TTC549 (cell line): ENCODE measurements around the gene DHRS7.

ENCODE experiments used
- FAIRE-seq: peaks from 2 replicates; lab custom pipeline; 2012; peaks lifted over from hg19 to GRCh38; lab: Jason Lieb, UNC

Gene DHRS7

GRCh38 chr14:60164712-60165546 is at the start of gene DHRS7:
TSS of gene DHRS7 (minus strand) at chr14:60165398. CDS start at chr14:60165309, 89 bp downstream.
- no peak for FAIRE-seq

- no peak for FAIRE-seq
Observed at GRCh38 chr14:60214415-60215126, 49.4 kb upstream of the DHRS7 start.

- no peak for FAIRE-seq
Observed at GRCh38 chr14:60214003-60214402, 48.8 kb upstream of the DHRS7 start.

GRCh38 chr14:60212503-60213371 is 47.5 kb upstream of the DHRS7 start:
- no peak for FAIRE-seq

GRCh38 chr14:60211153-60211552 is 46.0 kb upstream of the DHRS7 start:
- FAIRE-seq: no peak

GRCh38 chr14:60210703-60211102 is 45.5 kb upstream of the DHRS7 start:
- FAIRE-seq: no peak

GRCh38 chr14:60206837-60207533 is 41.8 kb upstream of the DHRS7 start:
- no peak for FAIRE-seq

GRCh38 chr14:60206249-60206670 is 41.1 kb upstream of the DHRS7 start:
- no peak for FAIRE-seq

GRCh38 chr14:60204843-60205774 is 39.9 kb upstream of the DHRS7 start:
- no peak for FAIRE-seq

GRCh38 chr14:60204104-60204842 is 39.1 kb upstream of the DHRS7 start:
- FAIRE-seq: no peak

GRCh38 chr14:60199321-60199720 is 34.1 kb upstream of the DHRS7 start:
- no peak for FAIRE-seq

- FAIRE-seq: no peak
Observed at GRCh38 chr14:60197629-60198303, 32.6 kb upstream of the DHRS7 start.

- no peak for FAIRE-seq
Observed at GRCh38 chr14:60196291-60196690, 31.1 kb upstream of the DHRS7 start.

- no peak for FAIRE-seq
Observed at GRCh38 chr14:60195179-60195810, 30.1 kb upstream of the DHRS7 start.

- FAIRE-seq: no peak
Observed at GRCh38 chr14:60189923-60190840, 25.0 kb upstream of the DHRS7 start.

- no peak for FAIRE-seq
Observed at GRCh38 chr14:60188696-60189095, 23.5 kb upstream of the DHRS7 start.

GRCh38 chr14:60188115-60188514 is 22.9 kb upstream of the DHRS7 start:
- FAIRE-seq: no peak
